Measurements from ENCODE around the gene ARHGAP24.

DNA sequence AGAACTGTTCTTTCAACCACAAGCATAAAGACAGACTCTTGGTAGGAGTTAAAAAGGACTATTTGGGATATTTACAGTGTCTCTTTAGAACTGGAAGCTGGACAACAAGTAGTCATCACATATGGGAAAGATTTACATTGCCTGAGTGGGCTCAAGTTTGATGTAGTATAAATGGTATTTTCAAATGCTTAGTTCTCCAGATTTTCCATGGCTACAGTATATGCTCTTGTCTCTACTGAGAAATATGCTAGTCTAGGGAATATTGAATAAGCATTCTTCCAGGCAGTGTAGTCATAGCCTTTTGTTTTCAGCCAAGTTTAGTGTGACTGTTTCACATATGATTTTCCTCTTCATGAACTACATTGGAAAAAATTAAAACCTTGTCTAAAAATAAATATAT, 315.6 kb downstream of the ARHGAP24 start:
- TF ChIP-seq, protein P1, sequence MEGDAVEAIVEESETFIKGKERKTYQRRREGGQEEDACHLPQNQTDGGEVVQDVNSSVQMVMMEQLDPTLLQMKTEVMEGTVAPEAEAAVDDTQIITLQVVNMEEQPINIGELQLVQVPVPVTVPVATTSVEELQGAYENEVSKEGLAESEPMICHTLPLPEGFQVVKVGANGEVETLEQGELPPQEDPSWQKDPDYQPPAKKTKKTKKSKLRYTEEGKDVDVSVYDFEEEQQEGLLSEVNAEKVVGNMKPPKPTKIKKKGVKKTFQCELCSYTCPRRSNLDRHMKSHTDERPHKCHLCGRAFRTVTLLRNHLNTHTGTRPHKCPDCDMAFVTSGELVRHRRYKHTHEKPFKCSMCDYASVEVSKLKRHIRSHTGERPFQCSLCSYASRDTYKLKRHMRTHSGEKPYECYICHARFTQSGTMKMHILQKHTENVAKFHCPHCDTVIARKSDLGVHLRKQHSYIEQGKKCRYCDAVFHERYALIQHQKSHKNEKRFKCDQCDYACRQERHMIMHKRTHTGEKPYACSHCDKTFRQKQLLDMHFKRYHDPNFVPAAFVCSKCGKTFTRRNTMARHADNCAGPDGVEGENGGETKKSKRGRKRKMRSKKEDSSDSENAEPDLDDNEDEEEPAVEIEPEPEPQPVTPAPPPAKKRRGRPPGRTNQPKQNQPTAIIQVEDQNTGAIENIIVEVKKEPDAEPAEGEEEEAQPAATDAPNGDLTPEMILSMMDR (IDR thresholded peaks at IDR 0.05): no peak
- no peak for TF ChIP-seq POLR2AphosphoS5 (IDR thresholded peaks at IDR 0.05)
- no peak for TF ChIP-seq POLR2A (IDR thresholded peaks at IDR 0.05)
- TF ChIP-seq EP300 (IDR thresholded peaks at IDR 0.05): no peak
